NCI-H524 (cell line): ENCODE results near the gene CFAP74.

ENCODE experiments used
- DNase-seq, 2 experiments: peaks; one replicate each; lab custom pipeline; 2025; lab: John Stamatoyannopoulos, UW

The CFAP74 gene

GRCh38 chr1:2042830-2043773, 39.5 kb upstream of the CFAP74 start:
- DNase-seq = no peak

GRCh38 chr1:2041887-2042286, 38.3 kb upstream of the CFAP74 start:
- no peak for DNase-seq

DNA sequence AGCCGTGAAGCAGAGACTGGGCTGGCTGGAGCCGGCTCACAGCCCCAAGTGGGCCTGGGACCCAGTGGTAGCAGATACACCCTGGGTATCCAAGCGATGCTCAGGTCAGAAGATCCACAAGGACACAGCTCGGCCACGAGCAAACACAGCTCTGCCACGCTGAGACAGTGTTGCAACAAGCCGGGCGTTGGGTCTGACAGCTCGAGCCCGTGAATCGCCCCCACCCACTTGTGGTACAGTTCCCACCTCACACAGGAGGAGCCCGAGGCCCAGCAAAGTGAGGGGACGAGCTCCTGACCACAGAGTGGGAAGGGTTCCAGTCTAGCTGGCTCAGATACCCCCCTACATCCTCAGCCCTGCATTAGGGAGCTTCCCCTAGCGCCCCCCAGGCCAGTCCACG, 37.7 kb upstream of the CFAP74 start:
- no peak for DNase-seq

DNA sequence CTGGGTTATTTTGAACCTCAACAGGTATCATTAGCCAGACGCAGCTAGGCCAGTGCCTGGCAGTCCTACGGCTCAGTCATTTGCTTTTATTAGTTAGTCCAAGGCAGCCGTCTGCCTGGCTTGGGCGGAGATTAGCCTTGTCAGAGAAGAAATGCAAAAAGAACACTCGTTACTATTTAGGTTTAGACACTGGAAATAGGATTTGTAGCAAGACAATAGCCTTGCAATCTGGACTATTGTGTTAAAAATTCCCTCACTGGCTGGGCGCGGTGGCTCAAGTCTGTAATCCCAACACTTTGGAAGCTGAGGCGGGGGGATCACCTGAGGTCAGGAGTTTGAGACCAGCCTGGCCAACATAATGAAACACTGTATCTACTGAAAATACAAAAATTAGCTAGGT, 35.7 kb upstream of the CFAP74 start:
- no peak for DNase-seq

DNA sequence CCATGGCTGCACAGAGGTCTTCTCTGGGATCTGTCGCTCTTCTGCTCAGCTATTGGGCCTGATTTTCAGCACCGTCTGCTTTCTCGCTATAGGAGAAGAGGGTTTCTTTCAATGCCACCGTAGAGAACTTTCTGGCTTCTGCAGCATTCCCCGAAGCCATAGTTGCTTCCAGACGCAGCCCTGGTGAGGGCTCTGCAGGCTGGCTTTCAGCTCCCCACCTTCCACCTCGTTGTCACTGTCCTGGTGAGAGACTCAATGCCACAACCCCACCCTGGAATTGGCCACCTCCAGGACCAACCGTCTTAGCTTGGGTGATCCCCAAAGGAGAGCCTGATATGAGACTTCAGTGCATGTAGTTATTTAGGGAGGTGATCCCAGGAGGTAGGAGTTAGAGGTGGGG, 34.6 kb upstream of the CFAP74 start:
- no peak for DNase-seq

DNA sequence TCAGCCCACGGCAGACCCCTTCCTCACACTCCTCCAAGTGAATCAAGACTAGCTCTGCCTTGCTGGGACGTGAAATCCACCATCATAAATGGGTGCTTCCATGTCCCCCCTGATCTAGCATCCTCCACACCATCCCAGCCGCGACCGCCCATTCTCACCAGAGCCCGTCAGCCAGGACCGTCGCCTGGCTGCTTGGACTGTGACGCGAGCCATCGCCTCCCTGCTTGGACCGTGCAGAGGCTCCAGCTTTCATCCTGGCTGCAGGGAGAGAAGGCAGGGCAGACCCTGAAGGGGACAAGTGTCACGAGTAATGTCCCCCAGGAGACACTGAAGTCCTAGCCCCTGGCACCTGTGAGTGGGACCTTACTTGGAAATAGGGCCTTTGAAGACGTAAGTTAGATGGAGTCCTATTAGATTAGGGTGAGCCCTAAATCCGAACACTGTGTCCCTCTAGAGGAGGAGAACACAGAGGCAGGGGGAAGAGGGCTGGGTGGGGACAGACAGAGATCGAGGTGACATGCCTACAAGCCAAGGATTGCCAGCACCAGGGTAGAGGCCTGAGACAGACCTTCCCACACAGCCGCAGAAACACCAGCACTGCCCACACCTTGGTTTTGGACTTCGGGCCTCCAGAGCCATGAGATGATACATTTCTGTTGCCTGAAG, 33.9 kb upstream of the CFAP74 start:
- no peak for DNase-seq

- DNase-seq = no peak
These were observed 32.7 kb upstream of the CFAP74 start for GRCh38 chr1:2036287-2036686.

GRCh38 chr1:2033165-2033564, 29.6 kb upstream of the CFAP74 start:
- DNase-seq = no peak

DNA sequence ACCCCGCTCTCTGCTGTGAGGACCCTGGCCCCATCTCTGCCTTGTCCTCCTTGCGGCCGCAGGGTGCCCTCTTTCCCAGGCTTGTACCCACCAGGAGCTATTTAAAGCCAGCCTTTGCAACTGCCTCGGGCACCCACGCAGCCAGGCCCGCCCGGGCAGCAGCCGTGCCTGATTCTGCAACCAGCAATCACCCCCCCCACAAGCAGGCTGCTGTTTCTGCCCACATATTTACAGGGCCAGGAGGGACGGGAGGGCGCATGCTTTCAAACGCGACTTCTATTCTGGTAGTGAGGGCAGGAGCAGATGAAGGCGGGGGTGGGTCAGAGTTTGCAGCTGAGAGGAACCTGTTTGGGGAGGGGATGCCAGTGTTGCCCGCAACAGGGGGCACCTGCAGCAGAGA, 29.2 kb upstream of the CFAP74 start:
- DNase-seq = no peak

DNA sequence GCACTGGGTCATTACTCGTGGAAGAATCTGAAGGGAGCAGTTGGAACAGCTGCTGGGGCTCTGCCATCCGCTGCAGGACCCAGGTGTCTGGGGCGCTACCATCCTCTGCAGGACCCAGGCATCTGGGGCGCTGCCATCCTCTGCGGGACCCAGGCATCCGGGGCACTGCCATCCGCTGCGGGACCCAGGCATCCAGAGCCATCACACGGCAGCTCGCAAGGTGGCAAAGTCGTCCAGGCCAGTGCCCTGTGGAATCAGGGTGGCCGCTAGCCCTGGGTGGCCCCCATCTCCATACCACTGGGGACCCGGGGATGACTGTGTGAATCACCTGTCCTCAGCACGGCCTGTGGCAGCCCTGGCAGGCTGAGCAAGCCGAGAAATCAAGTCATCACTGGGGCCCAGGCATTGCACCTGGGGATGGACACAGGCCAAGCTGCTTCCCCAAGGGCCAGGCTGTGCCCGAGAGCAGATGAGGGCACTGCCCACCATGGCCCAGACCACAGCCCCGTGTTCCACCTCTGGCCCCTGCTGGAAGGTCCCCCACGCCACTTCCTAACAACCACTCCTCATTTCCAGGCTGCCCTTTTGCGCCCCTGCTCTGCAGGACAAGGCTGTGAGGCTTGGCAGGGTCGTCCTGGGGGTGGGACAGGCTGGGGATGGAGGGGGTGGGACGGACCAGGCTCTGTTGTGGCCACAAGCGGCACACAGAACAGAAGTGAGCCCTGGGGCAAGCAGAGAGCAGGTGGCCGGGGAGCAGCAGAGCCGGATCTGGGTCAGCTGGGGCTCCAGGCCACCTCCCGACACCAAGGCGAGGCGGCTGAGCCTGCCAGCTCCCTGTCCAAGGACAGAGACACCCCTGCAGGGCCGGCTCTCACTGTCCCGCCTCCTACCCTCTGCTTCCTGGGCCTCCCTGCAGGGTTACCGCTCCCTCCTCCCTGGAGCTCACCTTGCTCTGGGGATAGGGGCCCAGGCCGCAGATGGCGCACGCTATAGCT, 28.3 kb upstream of the CFAP74 start:
- DNase-seq = no peak

DNA sequence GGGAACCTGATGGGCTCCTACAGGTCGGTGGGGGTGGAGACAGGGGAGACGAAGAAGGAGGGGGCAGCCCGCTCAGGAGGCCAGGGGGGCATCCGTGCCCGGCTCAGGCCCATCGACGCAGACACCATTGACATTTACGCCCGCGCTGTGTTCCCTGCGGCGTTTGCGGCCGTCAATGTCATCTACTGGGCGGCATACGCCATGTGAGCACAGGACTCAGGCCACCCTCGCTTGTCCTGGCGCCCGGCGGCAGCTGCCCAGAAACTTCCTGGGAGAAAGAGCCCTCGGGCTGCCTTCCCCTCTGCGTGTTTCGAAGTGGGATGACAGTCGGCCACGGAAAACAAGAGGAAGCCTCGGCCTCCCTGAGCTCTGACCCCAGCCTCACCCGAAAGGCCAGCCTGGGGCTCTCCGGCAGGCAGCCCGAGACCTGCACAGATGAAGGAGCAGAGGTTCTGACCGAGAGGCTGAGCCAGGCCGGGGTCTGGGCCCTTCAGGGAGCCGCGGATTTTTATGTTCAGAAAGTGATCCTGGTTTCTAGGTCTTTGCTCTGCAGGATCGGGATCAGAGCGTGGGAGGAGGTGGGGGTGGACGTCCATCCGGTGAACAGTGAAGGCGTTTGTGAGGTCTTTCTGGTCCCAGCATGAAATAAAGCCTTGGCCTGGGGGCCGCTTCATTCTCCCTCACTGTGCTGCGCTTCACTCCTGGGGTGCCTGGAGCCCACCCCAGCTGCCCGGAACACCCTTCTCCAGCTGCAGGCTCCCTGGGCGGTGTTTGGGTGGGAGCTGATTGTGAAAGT, 26.7 kb upstream of the CFAP74 start:
- no peak for DNase-seq

GRCh38 chr1:2029561-2029960, 26.0 kb upstream of the CFAP74 start:
- DNase-seq = no peak

- DNase-seq = no peak
These were observed 25.4 kb upstream of the CFAP74 start for GRCh38 chr1:2028870-2029560.

DNA sequence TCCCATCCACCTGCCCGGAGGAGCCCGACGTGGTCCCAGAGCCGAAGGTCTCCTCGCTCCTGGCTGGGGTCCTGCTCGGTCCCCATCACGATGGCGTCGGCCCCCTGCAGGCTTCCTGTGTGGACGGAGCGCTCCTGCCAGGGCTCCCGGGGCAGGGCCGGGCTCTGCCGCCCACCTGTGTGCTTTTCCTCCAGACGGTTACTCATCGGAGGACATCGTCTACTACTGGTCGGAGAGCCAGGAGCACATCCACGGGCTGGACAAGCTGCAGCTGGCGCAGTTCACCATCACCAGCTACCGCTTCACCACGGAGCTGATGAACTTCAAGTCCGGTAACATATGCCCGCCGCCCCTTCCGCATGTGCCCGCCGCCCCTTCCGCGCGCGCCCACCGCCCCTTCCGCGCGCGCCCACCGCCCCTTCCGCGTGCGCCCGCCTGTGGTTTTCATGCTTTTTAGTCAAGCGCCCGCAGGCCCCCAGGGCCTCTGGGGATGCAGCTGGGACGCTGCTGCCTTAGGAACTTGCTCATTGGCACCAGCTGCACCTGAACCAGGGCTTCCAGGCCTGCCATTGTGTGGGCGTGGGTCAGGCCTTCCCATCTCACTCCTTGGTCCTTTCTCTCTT, 24.5 kb upstream of the CFAP74 start:
- DNase-seq = no peak

DNA sequence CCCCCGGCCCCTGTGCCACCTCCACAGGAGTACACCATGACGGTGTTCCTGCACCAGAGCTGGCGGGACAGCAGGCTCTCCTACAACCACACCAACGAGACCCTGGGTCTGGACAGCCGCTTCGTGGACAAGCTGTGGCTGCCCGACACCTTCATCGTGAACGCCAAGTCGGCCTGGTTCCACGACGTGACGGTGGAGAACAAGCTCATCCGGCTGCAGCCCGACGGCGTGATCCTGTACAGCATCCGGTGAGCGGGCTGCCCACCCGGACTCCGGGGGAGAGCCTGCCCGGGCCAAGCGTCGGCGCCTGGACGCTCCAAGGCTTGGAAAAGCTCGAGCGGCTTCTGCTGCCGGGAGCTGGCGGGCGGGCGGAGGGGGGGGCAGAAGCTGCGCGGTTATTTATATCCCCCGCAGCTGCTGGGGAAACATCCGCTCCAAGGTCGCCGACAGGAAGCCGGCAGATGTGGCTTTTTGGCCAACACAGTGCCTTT, 21.9 kb upstream of the CFAP74 start:
- DNase-seq = no peak

GRCh38 chr1:2024887-2025286, 21.3 kb upstream of the CFAP74 start:
- DNase-seq = no peak

GRCh38 chr1:2024451-2024850, 20.9 kb upstream of the CFAP74 start:
- no peak for DNase-seq

- no peak for DNase-seq
These were observed 19.6 kb upstream of the CFAP74 start for GRCh38 chr1:2023187-2023586.

DNA sequence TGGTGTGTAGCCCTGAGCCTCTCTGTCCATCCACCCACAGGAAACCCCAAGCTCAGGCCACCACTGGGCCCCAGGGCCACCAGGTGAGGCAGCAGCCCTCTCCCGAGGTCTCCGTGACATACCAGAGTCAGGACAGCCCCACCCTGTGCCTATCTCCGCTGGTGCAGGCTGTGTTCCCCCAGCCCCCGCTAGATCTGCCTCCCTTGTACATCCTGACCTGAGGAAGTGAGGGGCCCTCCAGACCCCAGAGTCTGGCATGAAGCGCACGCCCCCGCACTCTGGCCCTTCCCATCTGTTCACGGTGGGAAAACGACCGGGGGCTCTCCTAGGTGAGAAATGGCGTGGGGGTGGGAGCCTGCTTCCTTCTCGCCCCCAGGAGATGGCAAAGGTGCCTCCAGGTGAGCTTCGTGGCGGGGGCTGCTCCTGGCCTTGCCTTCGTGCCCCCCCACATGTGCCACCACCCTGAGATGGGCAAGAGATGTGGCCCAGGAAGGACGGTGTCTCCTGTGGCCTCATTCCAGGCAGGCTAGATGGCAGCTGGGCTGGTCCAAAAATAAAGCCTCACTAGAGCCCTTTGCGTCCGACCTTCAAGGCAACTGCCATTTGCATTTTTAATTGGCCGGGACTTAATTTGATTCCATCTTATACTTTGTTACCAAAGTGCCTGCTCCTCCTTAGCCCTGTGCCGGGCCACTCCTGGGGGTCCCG, 18.6 kb upstream of the CFAP74 start:
- no peak for DNase-seq
